Activated T-cell treated with anti-CD3 and anti-CD28 coated beads, Interleukin-2, amount 50 U/mL, for 72 hours (primary cell): ENCODE results near the gene MCM6. TPM values are rescaled to one million over a fixed set of nuclear protein-coding genes. Genes with fewer than 3 reads are reported as not detected.
A peak's percentile ranks its signal among the peaks of the same experiment; 100 is the strongest.
"Not testable (repeated sequence)": the region's sequence is repeated elsewhere in the genome, so short reads cannot be mapped to it uniquely, and the experiment has no call there.

Experiments
- ATAC-seq, 2 donors: fragments of 150-1000 bp; cut with Tn5 transposase; replicated peaks in 1 of 2; 2 replicates each; pipeline ENCODE4 v1.10.0; 2021; ENCODE audit warnings: moderate library complexity in 2 of 2, mild to moderate bottlenecking in 1 of 2
- DNase-seq, 2 donors: peaks; one replicate each; pipeline ENCODE4 v3.0.0; 2021 to 2022; ENCODE audit warnings: mixed read lengths in 1 of 2
- H3K27ac Mint-ChIP-seq: one replicate; pipeline ENCODE4 v1.8.0; 2022; ENCODE audit warnings: mild to moderate bottlenecking, moderate library complexity, mixed read lengths
- H3K27me3 Mint-ChIP-seq: one replicate; pipeline ENCODE4 v1.8.0; 2022; ENCODE audit warnings: low read depth, mixed read lengths
- H3K36me3 Mint-ChIP-seq, 2 donors: one replicate each; pipeline ENCODE4 v1.8.0; 2022; ENCODE audit warnings: mixed read lengths in 2 of 2, mild to moderate bottlenecking in 1 of 2; ENCODE audit not compliant: insufficient read depth in 2 of 2
- H3K4me1 Mint-ChIP-seq: one replicate; pipeline ENCODE4 v1.8.0; 2022; ENCODE audit warnings: low read depth, mixed read lengths
- H3K4me3 Mint-ChIP-seq, 2 donors: one replicate each; pipeline ENCODE4 v1.8.0; 2022; ENCODE audit warnings: mild to moderate bottlenecking in 2 of 2, mixed read lengths in 2 of 2, moderate library complexity in 2 of 2
- H3K9me3 Mint-ChIP-seq, 2 donors: one replicate each; pipeline ENCODE4 v1.8.0; 2022; ENCODE audit warnings: mixed read lengths in 2 of 2
- total RNA-seq, 2 donors: library from RNA; stranded (reverse); gene quantifications; one replicate each; pipeline ENCODE4 v1.2.3, GENCODE V29; 2022

MCM6 gene
- total RNA-seq, 2 donors from 2014 or later = 237 to 257 TPM

- not testable (repeated sequence) for H3K36me3 Mint-ChIP-seq, H3K4me3 Mint-ChIP-seq, DNase-seq, H3K27me3 Mint-ChIP-seq, H3K27ac Mint-ChIP-seq, H3K9me3 Mint-ChIP-seq, H3K4me1 Mint-ChIP-seq, ATAC-seq
These were observed 68.4 kb downstream of the MCM6 start for GRCh38 chr2:135807874-135808273.

GRCh38 chr2:135803278-135803677, 73.0 kb downstream of the MCM6 start:
- no peak for ATAC-seq
- no peak overlapping the region for H3K4me3 Mint-ChIP-seq
- peaks cover 8 to 27% of the 10 kb centered on the region in 2 donors for H3K36me3 Mint-ChIP-seq
- no peak for DNase-seq
- no peaks in the 10 kb centered on the region for H3K27me3 Mint-ChIP-seq
- H3K4me1 Mint-ChIP-seq = no peaks in the 10 kb centered on the region
- H3K27ac Mint-ChIP-seq = no peak overlapping the region
- peaks cover 9 to 12% of the 10 kb centered on the region in 2 donors for H3K9me3 Mint-ChIP-seq

GRCh38 chr2:135802350-135802749, 73.9 kb downstream of the MCM6 start:
- Mint-ChIP-seq H3K9me3 (peaks cover 9 to 12% of the 10 kb centered on the region in 2 donors), H3K27me3 (no peaks in the 10 kb centered on the region), H3K4me3 (no peak overlapping the region), H3K27ac (no peak overlapping the region), H3K36me3 (peaks cover 8 to 27% of the 10 kb centered on the region in 2 donors), H3K4me1 (peaks cover 5% of the 10 kb centered on the region)
- no peak for DNase-seq
- ATAC-seq = no peak

- Mint-ChIP-seq H3K27me3 (no peaks in the 10 kb centered on the region), H3K4me3 (no peak overlapping the region), H3K4me1 (peaks cover 13% of the 10 kb centered on the region), H3K9me3 (peaks cover 9 to 12% of the 10 kb centered on the region in 2 donors), H3K27ac (no peak overlapping the region), H3K36me3 (peaks cover 8 to 27% of the 10 kb centered on the region in 2 donors)
- no peak for ATAC-seq
- no peak for DNase-seq
These were observed 75.5 kb downstream of the MCM6 start for GRCh38 chr2:135800513-135801460.

- Mint-ChIP-seq H3K27me3 (no peaks in the 10 kb centered on the region), H3K27ac (no peak overlapping the region), H3K4me1 (peaks cover 22% of the 10 kb centered on the region), H3K4me3 (no peak overlapping the region), H3K9me3 (peaks cover 9 to 12% of the 10 kb centered on the region in 2 donors), H3K36me3 (peaks cover 8 to 27% of the 10 kb centered on the region in 2 donors)
- ATAC-seq = no peak
- no peak for DNase-seq
These were observed 76.5 kb downstream of the MCM6 start for GRCh38 chr2:135799738-135800137.

GRCh38 chr2:135798762-135799161, 77.5 kb downstream of the MCM6 start:
- Mint-ChIP-seq H3K4me1 (peaks cover 26% of the 10 kb centered on the region), H3K36me3 (peaks cover 8 to 27% of the 10 kb centered on the region in 2 donors), H3K27me3 (no peaks in the 10 kb centered on the region), H3K27ac (no peak overlapping the region), H3K4me3 (no peak overlapping the region), H3K9me3 (peaks cover 9 to 12% of the 10 kb centered on the region in 2 donors)
- DNase-seq (no peak), ATAC-seq (no peak)

GRCh38 chr2:135798275-135798705, 78.0 kb downstream of the MCM6 start:
- Mint-ChIP-seq H3K4me1 (peaks cover 29% of the 10 kb centered on the region), H3K27ac (no peak overlapping the region), H3K4me3 (no peak overlapping the region), H3K27me3 (no peaks in the 10 kb centered on the region), H3K9me3 (peaks cover 9 to 12% of the 10 kb centered on the region in 2 donors), H3K36me3 (peaks cover 8 to 27% of the 10 kb centered on the region in 2 donors)
- DNase-seq (no peak), ATAC-seq (no peak)

- Mint-ChIP-seq H3K27me3 (no peaks in the 10 kb centered on the region), H3K4me1 (peaks cover 35% of the 10 kb centered on the region), H3K27ac (no peak overlapping the region), H3K36me3 (peaks cover 8 to 27% of the 10 kb centered on the region in 2 donors), H3K9me3 (peaks cover 9 to 12% of the 10 kb centered on the region in 2 donors), H3K4me3 (no peak overlapping the region)
- DNase-seq (peak; percentile 78 to 82), ATAC-seq (peak; percentile 59 to 67)
These were observed 78.6 kb downstream of the MCM6 start for GRCh38 chr2:135797497-135798274.

- no peak for DNase-seq
These were observed 79.6 kb downstream of the MCM6 start for GRCh38 chr2:135796606-135797005.

GRCh38 chr2:135795641-135796040, 80.6 kb downstream of the MCM6 start:
- not testable (repeated sequence) for H3K27me3 Mint-ChIP-seq, DNase-seq, H3K4me3 Mint-ChIP-seq, H3K9me3 Mint-ChIP-seq, ATAC-seq
- Mint-ChIP-seq H3K36me3 (peaks cover 2 to 17% of the 10 kb centered on the region in 2 donors), H3K4me1 (peaks cover 51% of the 10 kb centered on the region), H3K27ac (peak overlapping the region; percentile 52)

More at GRCh38 chr2:135796606-135797005, 79.6 kb downstream of the MCM6 start:
- H3K9me3 Mint-ChIP-seq = peaks cover 7 to 10% of the 10 kb centered on the region in 2 donors
- H3K36me3 Mint-ChIP-seq = peaks cover 8 to 21% of the 10 kb centered on the region in 2 donors
- no peaks in the 10 kb centered on the region for H3K27me3 Mint-ChIP-seq
- H3K4me1 Mint-ChIP-seq = peaks cover 46% of the 10 kb centered on the region
- H3K4me3 Mint-ChIP-seq = no peak overlapping the region
- H3K27ac Mint-ChIP-seq = no peak overlapping the region
- no peak for ATAC-seq

GRCh38 chr2:135792401-135793150, 83.7 kb downstream of the MCM6 start:
- DNase-seq (peak; percentile 30 to 54), ATAC-seq (peak; percentile 68 to 70)
- no peaks in the 10 kb centered on the region for H3K36me3 Mint-ChIP-seq
- H3K27ac Mint-ChIP-seq = no peak overlapping the region
- no peaks in the 10 kb centered on the region for H3K27me3 Mint-ChIP-seq
- H3K4me1 Mint-ChIP-seq = peaks cover 48% of the 10 kb centered on the region
- H3K4me3 Mint-ChIP-seq = peak overlapping the region in 1 of 2 donors; percentile 50
- no peaks in the 10 kb centered on the region for H3K9me3 Mint-ChIP-seq

GRCh38 chr2:135791418-135792190, 84.6 kb downstream of the MCM6 start:
- no peak for DNase-seq
- Mint-ChIP-seq H3K4me3 (peak overlapping the region in 1 of 2 donors; percentile 50), H3K27ac (no peak overlapping the region), H3K36me3 (no peaks in the 10 kb centered on the region), H3K4me1 (peaks cover 44% of the 10 kb centered on the region), H3K27me3 (no peaks in the 10 kb centered on the region), H3K9me3 (no peaks in the 10 kb centered on the region)
- no peak for ATAC-seq
